Uterus (tissue), 2 donors: ENCODE data around the gene PPFIA3.

ENCODE experiments used
- POLR2A ChIP-seq, 2 donors: fragments of 450-650 bp; IDR thresholded peaks; one replicate each; pipeline ENCODE4 v1.6.1; 2016; ENCODE audit warnings: antibody characterized with exemption in 2 of 2, mild to moderate bottlenecking in 1 of 2, moderate library complexity in 1 of 2
- TF ChIP-seq, protein P1 (sequence below), 4 experiments: fragments of 200-600 bp in 2 of 4; fragments of 450-650 bp in 2 of 4; sonication (generic) in 2 of 4; IDR thresholded peaks; one replicate each; pipeline ENCODE4 v1.5.1; 2016 to 2019; ENCODE audit warnings: antibody characterized with exemption in 4 of 4, mild to moderate bottlenecking in 2 of 4, moderate library complexity in 1 of 4

DNA sequence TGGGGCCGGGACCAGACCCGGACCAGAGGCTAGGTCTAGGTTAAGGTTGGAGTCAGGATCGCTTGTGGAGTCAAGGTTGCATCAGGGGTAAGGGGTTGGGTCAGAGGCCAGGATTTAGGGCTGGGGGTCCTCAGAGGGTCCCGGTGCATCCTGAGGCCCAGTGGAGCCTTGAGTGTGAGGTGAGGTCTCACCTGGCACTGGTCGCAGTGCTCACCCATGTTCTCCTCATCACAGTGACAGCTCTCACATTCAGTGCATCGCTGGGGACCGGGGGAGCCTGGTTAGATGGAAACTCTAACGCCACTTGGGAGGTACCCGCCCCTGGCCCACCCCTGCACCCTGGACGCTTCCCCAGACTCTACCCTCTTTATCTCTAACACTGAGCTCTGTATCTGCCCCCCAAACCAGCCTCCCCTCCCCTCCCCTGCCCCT lies 32.8 kb downstream of the PPFIA3 start:
- TF ChIP-seq POLR2A (IDR thresholded peaks at IDR 0.05): no peak
- TF ChIP-seq, protein P1, sequence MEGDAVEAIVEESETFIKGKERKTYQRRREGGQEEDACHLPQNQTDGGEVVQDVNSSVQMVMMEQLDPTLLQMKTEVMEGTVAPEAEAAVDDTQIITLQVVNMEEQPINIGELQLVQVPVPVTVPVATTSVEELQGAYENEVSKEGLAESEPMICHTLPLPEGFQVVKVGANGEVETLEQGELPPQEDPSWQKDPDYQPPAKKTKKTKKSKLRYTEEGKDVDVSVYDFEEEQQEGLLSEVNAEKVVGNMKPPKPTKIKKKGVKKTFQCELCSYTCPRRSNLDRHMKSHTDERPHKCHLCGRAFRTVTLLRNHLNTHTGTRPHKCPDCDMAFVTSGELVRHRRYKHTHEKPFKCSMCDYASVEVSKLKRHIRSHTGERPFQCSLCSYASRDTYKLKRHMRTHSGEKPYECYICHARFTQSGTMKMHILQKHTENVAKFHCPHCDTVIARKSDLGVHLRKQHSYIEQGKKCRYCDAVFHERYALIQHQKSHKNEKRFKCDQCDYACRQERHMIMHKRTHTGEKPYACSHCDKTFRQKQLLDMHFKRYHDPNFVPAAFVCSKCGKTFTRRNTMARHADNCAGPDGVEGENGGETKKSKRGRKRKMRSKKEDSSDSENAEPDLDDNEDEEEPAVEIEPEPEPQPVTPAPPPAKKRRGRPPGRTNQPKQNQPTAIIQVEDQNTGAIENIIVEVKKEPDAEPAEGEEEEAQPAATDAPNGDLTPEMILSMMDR (IDR thresholded peaks at IDR 0.05): no peak
